Measurements from ENCODE around the gene POLR1C.
"Not testable (repeated sequence)": the region's sequence is repeated elsewhere in the genome, so short reads cannot be mapped to it uniquely, and the experiment has no call there.

The POLR1C gene, protein sequence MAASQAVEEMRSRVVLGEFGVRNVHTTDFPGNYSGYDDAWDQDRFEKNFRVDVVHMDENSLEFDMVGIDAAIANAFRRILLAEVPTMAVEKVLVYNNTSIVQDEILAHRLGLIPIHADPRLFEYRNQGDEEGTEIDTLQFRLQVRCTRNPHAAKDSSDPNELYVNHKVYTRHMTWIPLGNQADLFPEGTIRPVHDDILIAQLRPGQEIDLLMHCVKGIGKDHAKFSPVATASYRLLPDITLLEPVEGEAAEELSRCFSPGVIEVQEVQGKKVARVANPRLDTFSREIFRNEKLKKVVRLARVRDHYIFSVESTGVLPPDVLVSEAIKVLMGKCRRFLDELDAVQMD

GRCh38 chr6:43516697-43517504, at the start of gene POLR1C, which contains the start of gene YIPF3:
Gene POLR1C, plus strand, starts transcription at chr6:43517089. Its CDS starts 21 bp downstream, at chr6:43517110.
Gene YIPF3, minus strand, starts transcription at chr6:43516926. Its CDS starts 119 bp downstream, at chr6:43516807.
- in situ Hi-C loops (cut with MboI; ENCODE audit: low sequenced_read_pairs), result no loop called here

- in situ Hi-C loops (cut with MboI; ENCODE audit: low sequenced_read_pairs), result not testable (repeated sequence)
Observed at GRCh38 chr6:43467265-43467664, 49.6 kb upstream of the POLR1C start.

DNA sequence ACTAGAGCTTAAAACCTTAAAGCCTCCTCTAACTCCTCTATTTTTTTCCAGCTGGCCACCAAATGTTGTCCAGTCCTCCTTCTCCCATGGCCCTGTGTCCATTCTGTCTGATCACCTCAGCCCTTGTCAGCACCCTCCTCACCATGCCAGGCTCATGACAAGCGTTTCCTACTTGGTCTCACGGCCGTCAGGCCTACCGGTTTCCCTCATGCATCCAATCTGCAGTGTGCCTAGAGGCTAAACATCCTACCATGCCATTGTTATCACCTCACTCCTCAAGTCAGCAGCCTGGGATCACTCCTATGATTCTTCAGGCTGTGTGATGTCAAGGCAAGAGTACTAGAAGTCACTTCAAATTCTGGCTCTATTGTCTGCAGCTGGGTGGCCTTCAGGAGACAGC, 49.1 kb upstream of the POLR1C start:
- in situ Hi-C loops (cut with MboI; ENCODE audit: low sequenced_read_pairs), result no loop called here

DNA sequence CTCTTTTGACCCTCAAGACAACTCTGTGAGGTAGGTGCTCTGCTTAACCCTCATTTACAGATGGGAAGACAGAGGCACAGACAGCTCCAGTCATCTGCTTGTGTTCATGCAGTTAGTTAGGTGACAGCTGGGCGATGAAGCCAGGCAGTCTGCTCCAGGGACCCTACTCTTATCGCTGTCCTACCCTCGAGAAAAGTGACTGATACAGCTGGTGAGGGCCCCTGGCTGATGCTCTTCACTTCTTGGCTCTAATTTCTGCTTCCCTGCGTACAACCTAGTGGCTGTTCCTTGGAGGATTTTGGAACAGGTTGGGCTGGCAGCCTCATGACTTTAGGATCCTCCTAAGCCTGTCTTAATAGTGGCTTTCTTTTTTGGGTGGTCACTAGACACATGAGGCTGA, 48.6 kb upstream of the POLR1C start:
- in situ Hi-C loops (cut with MboI; ENCODE audit: low sequenced_read_pairs), result no loop called here

DNA sequence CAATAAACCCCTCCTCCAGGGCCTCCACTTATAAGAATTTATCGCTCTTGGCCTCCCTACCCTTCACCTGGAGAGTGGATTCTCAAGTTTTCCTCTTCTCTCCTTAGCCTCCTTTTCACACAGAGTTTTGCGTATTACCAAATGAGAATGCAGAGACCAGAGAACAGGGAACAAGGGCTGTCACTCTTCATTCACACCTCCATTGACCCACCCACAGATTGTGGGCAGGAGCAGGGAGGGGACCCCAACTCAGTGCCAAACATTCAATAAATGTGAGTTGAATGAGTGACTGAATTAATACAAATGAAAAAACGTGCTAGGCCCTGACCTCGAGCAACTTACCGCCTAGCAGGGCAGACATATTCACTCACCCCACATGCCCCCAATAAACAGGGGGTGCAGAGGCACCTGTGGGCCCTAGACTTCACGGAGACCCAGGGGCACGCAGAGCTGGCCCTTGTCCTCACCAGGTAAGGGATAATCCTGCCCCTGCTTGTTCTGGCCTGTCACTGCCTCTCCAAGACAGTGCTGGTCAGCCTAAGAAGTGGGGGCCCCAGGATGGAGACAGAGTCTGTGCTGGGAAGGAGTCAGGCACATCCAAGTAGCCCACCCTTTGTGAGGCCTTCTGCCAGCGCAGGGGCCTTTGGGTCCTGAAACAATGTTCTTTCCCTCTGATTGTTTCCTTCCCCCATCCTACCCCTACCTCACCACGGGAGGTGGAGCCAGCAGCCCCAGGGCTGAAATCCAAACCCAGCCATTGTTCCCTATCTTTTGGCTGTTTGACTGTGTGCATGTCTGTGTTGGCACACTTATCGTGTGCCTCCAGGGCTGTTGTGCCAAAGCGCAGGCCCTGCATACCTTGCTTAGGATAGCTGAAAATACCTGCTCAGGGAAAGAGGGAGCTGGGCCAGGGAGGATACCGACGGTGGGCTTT, 47.9 kb upstream of the POLR1C start:
- in situ Hi-C loops (cut with MboI; ENCODE audit: low sequenced_read_pairs), result no loop called here

DNA sequence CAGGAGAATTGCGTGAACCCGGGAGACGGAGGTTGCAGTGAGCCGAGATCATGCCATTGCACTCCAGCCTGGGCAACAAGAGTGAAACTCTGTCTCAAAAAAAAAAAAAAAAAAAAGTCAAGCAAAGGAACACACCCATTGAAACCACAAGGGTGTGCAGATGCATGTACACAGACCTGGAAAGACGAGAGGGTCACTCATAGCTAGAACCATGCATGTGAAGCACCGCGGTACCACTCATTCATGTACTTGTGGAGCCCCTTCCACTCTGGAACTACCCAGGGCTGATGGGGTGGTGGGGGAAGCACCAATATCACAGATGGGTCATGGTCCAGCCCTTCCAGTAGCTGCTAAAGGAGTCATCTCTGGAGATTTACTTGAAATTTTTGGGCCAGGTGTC, 46.9 kb upstream of the POLR1C start:
- in situ Hi-C loops (cut with MboI; ENCODE audit: low sequenced_read_pairs), result no loop called here

- in situ Hi-C loops (cut with MboI; ENCODE audit: low sequenced_read_pairs), result no loop called here
Observed at GRCh38 chr6:43471399-43471798, 45.5 kb upstream of the POLR1C start.

- in situ Hi-C loops (cut with MboI; ENCODE audit: low sequenced_read_pairs), result no loop called here
Observed at GRCh38 chr6:43472515-43472914, 44.4 kb upstream of the POLR1C start.

DNA sequence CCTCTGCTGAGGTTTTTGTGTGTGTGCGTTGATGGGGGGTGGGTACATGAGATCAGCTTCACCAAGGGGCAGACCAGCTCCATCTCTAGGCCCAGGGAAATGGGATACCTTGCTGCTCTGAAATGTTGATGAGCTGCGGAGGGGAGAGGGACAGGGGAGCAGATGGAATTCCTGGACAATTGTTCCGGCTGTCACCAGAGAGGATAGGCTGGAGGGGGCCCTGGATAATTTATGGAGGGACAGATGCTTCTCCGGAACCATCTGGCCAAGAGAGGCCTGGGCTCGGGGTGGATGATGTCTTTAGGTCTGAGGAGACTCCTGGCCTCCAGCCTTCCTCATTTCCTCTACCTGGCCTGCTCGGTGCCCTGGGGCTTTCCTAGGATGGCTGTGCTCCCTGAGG, 41.4 kb upstream of the POLR1C start:
- in situ Hi-C loops (cut with MboI; ENCODE audit: low sequenced_read_pairs), result no loop called here

DNA sequence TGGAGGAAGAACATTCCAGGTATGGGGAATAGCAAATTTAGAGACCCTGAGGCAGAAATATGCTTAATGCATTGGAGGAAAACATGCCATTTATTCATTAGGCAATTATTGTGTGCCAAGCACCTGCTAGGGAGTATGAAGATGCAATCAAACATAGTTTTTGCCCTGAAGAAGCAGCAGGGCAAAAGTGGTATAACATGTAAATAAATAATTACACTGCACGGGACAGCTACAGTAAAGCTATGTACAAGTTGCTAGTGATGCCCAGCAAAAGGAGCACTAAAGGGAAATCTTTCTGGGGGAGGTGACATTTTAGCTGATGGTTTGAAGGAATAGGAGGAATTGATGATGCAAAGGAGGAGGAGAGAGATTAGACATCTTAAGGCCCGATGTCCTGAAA, 40.1 kb upstream of the POLR1C start:
- in situ Hi-C loops (cut with MboI; ENCODE audit: low sequenced_read_pairs), result no loop called here

GRCh38 chr6:43477235-43478007, 39.5 kb upstream of the POLR1C start, which contains the start of gene TJAP1:
Gene TJAP1, plus strand, starts transcription at chr6:43477570. Its CDS starts 21,432 bp downstream, at chr6:43499002.
- in situ Hi-C loops (cut with MboI; ENCODE audit: low sequenced_read_pairs), result no loop called here

GRCh38 chr6:43478008-43478372, 38.9 kb upstream of the POLR1C start:
- in situ Hi-C loops (cut with MboI; ENCODE audit: low sequenced_read_pairs), result no loop called here

GRCh38 chr6:43481075-43481474, 35.8 kb upstream of the POLR1C start:
- in situ Hi-C loops (cut with MboI; ENCODE audit: low sequenced_read_pairs), result no loop called here

DNA sequence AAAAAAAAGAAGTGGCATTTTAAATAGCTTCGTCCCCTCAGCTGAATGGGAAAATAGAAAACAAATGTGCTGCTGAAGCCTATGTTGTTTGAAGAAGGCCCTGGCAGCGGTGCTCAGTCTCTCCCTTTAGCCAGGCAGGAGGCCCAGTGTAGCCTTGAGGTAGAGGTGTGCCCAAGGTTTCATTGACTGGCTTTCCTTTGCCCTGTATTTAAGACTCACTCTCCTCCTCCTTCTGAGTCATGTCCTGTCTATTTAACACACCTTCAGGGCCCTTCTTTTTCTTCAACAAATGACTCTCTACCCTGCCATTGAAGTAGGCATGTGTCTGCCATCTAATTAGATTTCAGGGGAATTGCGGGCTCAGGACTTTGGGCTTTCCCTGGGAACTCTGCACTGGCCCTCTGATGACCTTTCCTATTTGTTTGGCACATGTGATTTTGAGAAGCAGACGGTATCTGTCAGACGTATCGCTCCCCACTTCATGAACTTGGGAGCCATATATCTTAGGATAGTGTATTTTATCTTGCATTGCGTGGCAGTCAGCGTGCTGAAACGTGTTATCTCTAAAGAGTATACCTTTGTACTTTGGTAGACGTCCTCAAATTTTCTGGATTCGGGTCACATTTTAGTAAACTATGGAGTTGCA, 35.2 kb upstream of the POLR1C start:
- in situ Hi-C loops (cut with MboI; ENCODE audit: low sequenced_read_pairs), result no loop called here

DNA sequence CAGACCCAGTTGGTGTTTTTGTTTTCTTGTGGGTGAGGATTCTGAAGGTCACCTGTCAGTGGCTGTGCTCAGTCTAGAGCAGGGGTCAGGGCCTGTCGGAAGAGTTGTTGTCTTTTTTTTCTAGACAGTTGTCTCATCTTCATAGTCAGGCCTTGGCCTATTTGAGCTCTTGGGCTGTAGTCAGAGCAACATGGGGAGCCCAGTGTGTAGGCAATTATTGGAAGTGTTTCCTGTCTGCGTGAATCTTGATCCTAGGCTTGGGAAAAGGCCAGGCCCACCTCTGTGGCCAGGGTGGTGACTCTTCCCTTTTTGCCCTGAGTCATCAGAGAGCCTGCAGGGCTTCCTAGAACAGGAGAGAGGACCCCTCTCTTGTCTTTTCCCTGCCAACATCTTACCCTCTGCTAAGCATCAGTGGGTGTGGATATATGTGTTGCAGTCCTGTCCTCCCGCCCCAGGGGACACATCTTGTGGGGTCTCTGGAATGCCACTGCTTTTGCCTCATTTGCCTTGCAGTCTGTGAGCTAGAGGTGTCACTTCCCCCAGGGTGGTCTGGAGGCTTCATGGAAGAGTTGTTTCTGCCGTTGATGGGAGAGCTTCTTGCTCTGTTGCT, 28.1 kb upstream of the POLR1C start:
- in situ Hi-C loops (cut with MboI; ENCODE audit: low sequenced_read_pairs), result no loop called here

DNA sequence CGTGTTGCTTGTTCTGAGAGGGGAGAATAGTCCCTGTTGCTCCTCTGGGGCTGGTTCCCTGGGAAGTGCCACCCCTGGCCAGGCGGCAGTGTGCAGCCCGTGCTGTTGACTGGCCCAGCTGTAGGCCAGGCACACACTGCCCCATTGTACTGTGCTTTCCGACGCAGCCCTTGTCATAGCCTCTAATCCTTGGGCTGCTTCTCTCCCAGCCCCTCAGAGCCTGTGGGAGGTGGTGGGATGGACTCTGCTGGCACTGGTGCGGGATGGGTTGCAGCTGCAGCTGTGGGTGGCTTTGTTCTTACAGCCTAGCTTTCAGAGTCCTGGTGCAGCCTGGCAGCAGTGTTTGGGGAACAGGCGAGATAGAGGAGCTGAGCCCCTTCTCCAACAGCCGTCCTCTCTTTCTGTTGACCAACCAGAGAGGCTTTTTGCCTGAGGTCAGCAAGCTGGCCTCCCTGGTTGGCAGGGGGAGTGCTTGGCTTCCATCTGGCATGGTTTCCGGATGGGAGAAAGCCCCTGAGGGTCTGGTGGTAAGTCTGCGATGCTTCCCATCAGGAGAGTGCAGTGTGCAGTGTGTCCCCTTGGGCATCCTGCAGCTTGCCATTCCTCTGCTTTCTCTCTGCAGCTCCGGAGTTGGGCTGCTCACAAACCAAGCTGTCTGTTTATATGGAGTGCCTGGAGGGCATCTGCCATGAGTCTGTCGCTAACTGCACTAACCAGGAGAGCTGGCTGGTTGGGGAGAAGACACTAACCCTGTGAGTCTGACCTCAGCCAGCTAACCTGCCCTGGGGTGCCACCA, 27.4 kb upstream of the POLR1C start:
- in situ Hi-C loops (cut with MboI; ENCODE audit: low sequenced_read_pairs), result no loop called here

GRCh38 chr6:43490523-43490939, 26.4 kb upstream of the POLR1C start:
- in situ Hi-C loops (cut with MboI; ENCODE audit: low sequenced_read_pairs), result no loop called here
